Neuronal stem cell (in vitro differentiated cells): ENCODE measurements around the gene FAM229B.

Experiments used
- DNase-seq: peaks from one replicate; pipeline ENCODE4 v3.0.0-alpha.2; 2013; ENCODE audit warnings: low spot score
- H2AFZ ChIP-seq: one replicate; pipeline ENCODE4 v1.6.1; 2013; ENCODE audit warnings: mild to moderate bottlenecking, low read length, inconsistent platforms
- H2AK5ac ChIP-seq: 2 replicates; pipeline ENCODE4 v1.6.1; 2013; ENCODE audit warnings: low read depth, mild to moderate bottlenecking, inconsistent platforms, low read length, moderate library complexity, mixed read lengths
- H2BK120ac ChIP-seq: 2 replicates; pipeline ENCODE4 v1.6.1; 2013; ENCODE audit warnings: low read depth, mild to moderate bottlenecking, inconsistent platforms, low read length, moderate library complexity, mixed read lengths
- H2BK12ac ChIP-seq: one replicate; pipeline ENCODE4 v1.6.1; 2013; ENCODE audit warnings: low read length, inconsistent platforms
- H2BK15ac ChIP-seq: 2 replicates; pipeline ENCODE4 v1.6.1; 2013; ENCODE audit warnings: mild to moderate bottlenecking, low read length, inconsistent platforms, mixed read lengths
- H2BK5ac ChIP-seq: one replicate; pipeline ENCODE4 v1.6.1; 2013; ENCODE audit warnings: inconsistent platforms, mild to moderate bottlenecking, low read length, moderate library complexity
- H3K14ac ChIP-seq: one replicate; pipeline ENCODE4 v1.6.1; 2013; ENCODE audit warnings: low read length, inconsistent platforms
- H3K18ac ChIP-seq: 2 replicates; pipeline ENCODE4 v1.6.1; 2013; ENCODE audit warnings: low read length, inconsistent platforms
- H3K23ac ChIP-seq: 2 replicates; pipeline ENCODE4 v1.6.1; 2013; ENCODE audit warnings: low read depth, mild to moderate bottlenecking, mixed read lengths, low read length, inconsistent platforms; ENCODE audit not compliant: poor library complexity
- H3K27ac ChIP-seq: replicated peaks from 3 replicates; pipeline ENCODE4 v1.5.1; 2013; ENCODE audit warnings: low read length, inconsistent platforms
- H3K27me3 ChIP-seq, 3 experiments: 2 replicates each; pipeline ENCODE4 v1.6.1; 2013; ENCODE audit warnings: low read length in 3 of 3, mild to moderate bottlenecking in 2 of 3, inconsistent platforms in 1 of 3, low read depth in 1 of 3, mixed read lengths in 1 of 3, moderate library complexity in 1 of 3; ENCODE audit not compliant: control insufficient read depth in 3 of 3, insufficient read depth in 3 of 3
- H3K36me3 ChIP-seq, 2 donors: replicated peaks in 1 of 2; 2 replicates each; pipeline ENCODE4 v1.6.1; 2013; ENCODE audit warnings: low read length in 2 of 2; ENCODE audit not compliant: control insufficient read depth in 2 of 2, insufficient read depth in 2 of 2
- H3K4ac ChIP-seq: 2 replicates; pipeline ENCODE4 v1.6.1; 2013; ENCODE audit warnings: inconsistent platforms, mild to moderate bottlenecking, low read length, moderate library complexity
- H3K4me1 ChIP-seq, 2 donors: 1 replicate in 1 of 2; 2 replicates in 1 of 2; pipeline ENCODE4 v1.6.1; 2013; ENCODE audit warnings: low read length in 2 of 2, low read depth in 1 of 2; ENCODE audit not compliant: control insufficient read depth in 2 of 2, insufficient read depth in 1 of 2
- H3K4me2 ChIP-seq: one replicate; pipeline ENCODE4 v1.6.1; 2013; ENCODE audit warnings: mild to moderate bottlenecking, low read length, inconsistent platforms; ENCODE audit not compliant: insufficient read depth, poor library complexity, severe bottlenecking
- H3K4me3 ChIP-seq, 2 donors: 2 replicates each; pipeline ENCODE4 v1.5.1; 2013; ENCODE audit warnings: low read length in 2 of 2, mild to moderate bottlenecking in 2 of 2, inconsistent platforms in 1 of 2, moderate library complexity in 1 of 2
- H3K79me1 ChIP-seq: one replicate; pipeline ENCODE4 v1.6.1; 2013; ENCODE audit warnings: low read depth, mild to moderate bottlenecking, inconsistent platforms, low read length, moderate library complexity
- H3K9ac ChIP-seq: one replicate; pipeline ENCODE4 v1.6.1; 2013; ENCODE audit warnings: mild to moderate bottlenecking, low read depth, low read length, inconsistent platforms; ENCODE audit not compliant: poor library complexity
- H3K9me3 ChIP-seq, 2 donors: replicated peaks in 1 of 2; 2 replicates each; pipeline versions ENCODE3 to v1.6.1; 2013; ENCODE audit warnings: low read length in 2 of 2, mild to moderate bottlenecking in 2 of 2, inconsistent platforms in 1 of 2, low read depth in 1 of 2, mixed read lengths in 1 of 2, moderate library complexity in 1 of 2; ENCODE audit not compliant: control insufficient read depth in 2 of 2, insufficient read depth in 1 of 2
- H4K8ac ChIP-seq: one replicate; pipeline ENCODE4 v1.6.1; 2013; ENCODE audit warnings: low read depth, mild to moderate bottlenecking, inconsistent platforms, low read length, moderate library complexity
- H4K91ac ChIP-seq: one replicate; pipeline ENCODE4 v1.6.1; 2013; ENCODE audit warnings: low read length, low read depth, mild to moderate bottlenecking, inconsistent platforms; ENCODE audit not compliant: poor library complexity
- WGBS, 2 donors: extraction: QIAGEN DNeasy Blood & Tissue Kit; methylation state at CpG; one replicate each; pipeline ENCODE4 v1.1.7; 2013; ENCODE audit warnings: missing lambda C conversion rate in 2 of 2, mixed read lengths in 1 of 2; ENCODE audit not compliant: insufficient read length in 2 of 2, insufficient replicate concordance in 1 of 2; ENCODE audit errors: extremely low coverage in 2 of 2; 5-methylcytosine and 5-hydroxymethylcytosine counted together

Gene FAM229B

DNA sequence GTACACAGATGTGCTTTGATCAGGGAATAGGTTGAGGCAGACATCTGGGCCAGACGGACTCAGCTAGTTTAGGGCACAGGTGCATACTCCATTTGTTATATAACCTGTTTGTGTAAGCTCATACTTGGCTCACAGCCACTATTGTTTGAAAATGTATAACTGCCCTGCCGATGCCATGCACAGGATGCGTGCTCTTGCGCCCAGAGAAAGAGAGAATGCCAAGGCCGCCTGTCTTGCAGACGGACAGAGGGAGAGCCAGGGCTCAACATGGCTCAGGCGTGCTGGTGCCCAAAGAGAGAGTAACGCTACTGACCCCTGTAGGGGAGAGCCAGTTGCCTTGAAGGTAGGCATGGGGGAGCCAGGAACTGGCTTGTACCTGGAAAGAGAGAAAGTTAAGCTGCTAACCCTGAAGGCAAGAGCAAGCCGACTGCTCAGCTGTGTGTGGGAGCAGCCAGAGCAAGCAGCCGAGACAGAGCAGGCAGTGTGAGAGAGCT, 57.7 kb downstream of the FAM229B start:
- Histone ChIP-seq H3K27me3 (no peaks in the 10 kb centered on the region), H3K4ac (no peak overlapping the region), H3K4me1 (no peaks in the 10 kb centered on the region), H3K9ac (no peak overlapping the region), H3K36me3 (no peaks in the 10 kb centered on the region), H2AFZ (no peak overlapping the region), H2BK120ac (no peak overlapping the region), H2AK5ac (no peak overlapping the region), H2BK12ac (no peak overlapping the region), H3K79me1 (no peaks in the 10 kb centered on the region), H2BK5ac (no peak overlapping the region), H3K14ac (no peak overlapping the region), H3K4me2 (no peak overlapping the region), H2BK15ac (no peak overlapping the region), H4K8ac (no peak overlapping the region), H4K91ac (no peak overlapping the region), H3K23ac (peak overlapping the region; percentile 56), H3K4me3 (no peak overlapping the region), H3K18ac (peak overlapping the region; percentile 42), H3K9me3 (no peaks in the 10 kb centered on the region), H3K27ac (no peak overlapping the region)
- no CpG with 5 or more reads among the region's 10 CpGs for WGBS, 2 donors
- DNase-seq = no peak

DNA sequence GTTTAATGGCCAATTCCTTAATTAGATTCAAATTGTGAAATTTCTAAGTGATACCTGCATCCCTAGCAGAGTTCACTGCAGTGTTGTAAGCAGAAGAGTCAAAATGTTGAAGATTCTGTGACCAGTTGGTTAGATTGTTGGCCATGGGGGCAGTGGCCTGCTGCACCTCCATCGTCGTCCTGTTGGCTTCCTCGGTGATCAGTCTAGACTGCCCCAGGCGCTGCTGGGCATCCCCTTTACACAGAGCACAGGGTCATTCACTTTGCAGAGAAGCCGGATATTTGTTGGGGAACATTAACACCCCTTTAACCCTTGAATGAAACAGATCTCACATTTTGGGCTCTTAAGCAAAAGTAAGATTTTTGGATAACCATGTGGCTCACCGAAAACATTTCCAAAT, 60.7 kb downstream of the FAM229B start:
- H2BK120ac ChIP-seq = no peak overlapping the region
- no peak overlapping the region for H3K4ac ChIP-seq
- H3K4me2 ChIP-seq = no peak overlapping the region
- H2AK5ac ChIP-seq = no peak overlapping the region
- no peak overlapping the region for H2BK15ac ChIP-seq
- H3K4me3 ChIP-seq = no peak overlapping the region
- H3K79me1 ChIP-seq = no peaks in the 10 kb centered on the region
- H4K8ac ChIP-seq = no peak overlapping the region
- H2BK12ac ChIP-seq = no peak overlapping the region
- H2AFZ ChIP-seq = no peak overlapping the region
- H3K14ac ChIP-seq = no peak overlapping the region
- no peak overlapping the region for H4K91ac ChIP-seq
- no peak for DNase-seq
- H3K27me3 ChIP-seq = no peaks in the 10 kb centered on the region
- WGBS, 2 donors = no CpG with 5 or more reads among the region's 6 CpGs
- no peak overlapping the region for H3K23ac ChIP-seq
- no peak overlapping the region for H3K18ac ChIP-seq
- H3K36me3 ChIP-seq = no peaks in the 10 kb centered on the region
- H3K9me3 ChIP-seq = no peaks in the 10 kb centered on the region
- H3K27ac ChIP-seq = no peak overlapping the region
- no peaks in the 10 kb centered on the region for H3K4me1 ChIP-seq
- H2BK5ac ChIP-seq = no peak overlapping the region
- no peak overlapping the region for H3K9ac ChIP-seq

DNA sequence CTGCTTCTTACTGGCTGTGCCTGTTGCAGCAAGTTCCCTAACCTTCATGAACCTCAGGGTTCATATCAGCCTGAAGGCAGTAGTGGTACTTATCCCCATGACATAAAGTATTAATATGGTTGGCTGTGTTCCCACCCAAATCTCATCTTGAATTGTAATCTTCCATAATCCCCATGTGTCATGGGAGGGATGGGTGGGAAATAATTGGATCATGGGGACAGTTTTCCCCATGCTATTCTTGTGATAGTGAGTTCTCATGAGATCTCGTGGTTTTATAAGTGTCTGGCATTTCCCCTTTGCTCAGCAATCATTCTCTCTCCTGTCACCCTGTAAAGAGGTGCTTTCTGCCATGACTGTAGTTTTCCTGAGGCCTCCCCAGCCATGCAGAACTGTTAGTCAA, 61.8 kb downstream of the FAM229B start:
- no peak overlapping the region for H2AK5ac ChIP-seq
- H3K18ac ChIP-seq = no peak overlapping the region
- H3K4me3 ChIP-seq = no peak overlapping the region
- no peaks in the 10 kb centered on the region for H3K4me1 ChIP-seq
- H4K91ac ChIP-seq = no peak overlapping the region
- no peak overlapping the region for H2BK12ac ChIP-seq
- H3K36me3 ChIP-seq = no peaks in the 10 kb centered on the region
- no peaks in the 10 kb centered on the region for H3K27me3 ChIP-seq
- H3K9me3 ChIP-seq = no peaks in the 10 kb centered on the region
- H4K8ac ChIP-seq = no peak overlapping the region
- H2BK120ac ChIP-seq = no peak overlapping the region
- H3K9ac ChIP-seq = no peak overlapping the region
- no peaks in the 10 kb centered on the region for H3K79me1 ChIP-seq
- H3K27ac ChIP-seq = no peak overlapping the region
- H3K4me2 ChIP-seq = no peak overlapping the region
- no peak overlapping the region for H3K14ac ChIP-seq
- no CpG with 5 or more reads among the region's 1 CpG for WGBS, 2 donors
- DNase-seq = no peak
- H3K23ac ChIP-seq = no peak overlapping the region
- no peak overlapping the region for H3K4ac ChIP-seq
- H2BK5ac ChIP-seq = no peak overlapping the region
- no peak overlapping the region for H2AFZ ChIP-seq
- H2BK15ac ChIP-seq = no peak overlapping the region

- H3K79me1 ChIP-seq = no peaks in the 10 kb centered on the region
- H3K9ac ChIP-seq = no peak overlapping the region
- no peak overlapping the region for H3K27ac ChIP-seq
- H4K91ac ChIP-seq = no peak overlapping the region
- no peak overlapping the region for H2BK15ac ChIP-seq
- no peak for DNase-seq
- no peaks in the 10 kb centered on the region for H3K9me3 ChIP-seq
- no CpG with 5 or more reads among the region's 4 CpGs for WGBS, 2 donors
- H3K27me3 ChIP-seq = no peaks in the 10 kb centered on the region
- H2BK12ac ChIP-seq = no peak overlapping the region
- no peak overlapping the region for H4K8ac ChIP-seq
- H2BK120ac ChIP-seq = no peak overlapping the region
- no peak overlapping the region for H2AK5ac ChIP-seq
- H3K4me3 ChIP-seq = no peak overlapping the region
- no peak overlapping the region for H3K18ac ChIP-seq
- H3K23ac ChIP-seq = no peak overlapping the region
- H3K14ac ChIP-seq = no peak overlapping the region
- H3K4ac ChIP-seq = no peak overlapping the region
- H2BK5ac ChIP-seq = no peak overlapping the region
- H2AFZ ChIP-seq = peak overlapping the region; percentile 28
- H3K36me3 ChIP-seq = no peaks in the 10 kb centered on the region
- no peak overlapping the region for H3K4me2 ChIP-seq
- no peaks in the 10 kb centered on the region for H3K4me1 ChIP-seq
Measured at GRCh38 chr6:112149719-112150263, 62.4 kb downstream of the FAM229B start.
